Hepatocyte (in vitro differentiated cells): Measurements from ENCODE around the gene ZCCHC24. TPM values are rescaled to one million over a fixed set of nuclear protein-coding genes. Genes with fewer than 3 reads are reported as not detected.

Experiments
- DNase-seq: peaks from one replicate; pipeline ENCODE4 v3.0.0-alpha.2; 2016; ENCODE audit warnings: low spot score
- H2AFZ ChIP-seq: fragments of 200-600 bp; sonication (generic); 2 replicates; pipeline ENCODE4 v1.6.0; 2016; ENCODE audit warnings: antibody characterized with exemption, mild to moderate bottlenecking
- H3K27ac ChIP-seq: fragments of 200-600 bp; sonication (generic); 2 replicates; pipeline ENCODE4 v1.5.1; 2016; ENCODE audit warnings: mild to moderate bottlenecking
- H3K27me3 ChIP-seq: fragments of 200-600 bp; sonication (generic); 2 replicates; pipeline ENCODE4 v1.6.1; 2016
- H3K36me3 ChIP-seq: fragments of 200-600 bp; sonication (generic); replicated peaks from 2 replicates; pipeline ENCODE4 v1.5.1; 2016; ENCODE audit warnings: low read depth; ENCODE audit not compliant: insufficient read depth
- H3K4me1 ChIP-seq: fragments of 200-600 bp; sonication (generic); 2 replicates; pipeline ENCODE4 v1.5.1; 2016; ENCODE audit warnings: mild to moderate bottlenecking, moderate library complexity; ENCODE audit not compliant: insufficient read depth
- H3K4me2 ChIP-seq: fragments of 200-600 bp; sonication (generic); 2 replicates; pipeline ENCODE4 v1.6.0; 2016
- H3K4me3 ChIP-seq: fragments of 200-600 bp; sonication (generic); 2 replicates; pipeline ENCODE4 v1.5.1; 2016; ENCODE audit warnings: mild to moderate bottlenecking
- H3K79me2 ChIP-seq: fragments of 200-600 bp; sonication (generic); 2 replicates; pipeline ENCODE4 v1.6.0; 2017; ENCODE audit warnings: mild to moderate bottlenecking
- H3K9me2 ChIP-seq: fragments of 200-600 bp; sonication (generic); replicated peaks from 2 replicates; pipeline ENCODE4 v1.6.0; 2017; ENCODE audit warnings: mild to moderate bottlenecking; ENCODE audit not compliant: insufficient read depth
- H3K9me3 ChIP-seq: fragments of 200-600 bp; sonication (generic); 2 replicates; pipeline ENCODE4 v1.5.1; 2016; ENCODE audit warnings: low read depth, mild to moderate bottlenecking
- H4K20me1 ChIP-seq: fragments of 200-600 bp; sonication (generic); 2 replicates; pipeline ENCODE4 v1.6.0; 2016; ENCODE audit warnings: mild to moderate bottlenecking; ENCODE audit not compliant: insufficient read depth, poor library complexity, severe bottlenecking
- EZH2 ChIP-seq: fragments of 200-600 bp; sonication (generic); IDR thresholded peaks from 2 replicates; pipeline ENCODE4 v1.6.1; 2016; ENCODE audit warnings: antibody characterized with exemption, mild to moderate bottlenecking, borderline replicate concordance
- EZH2phosphoT487 ChIP-seq: fragments of 200-600 bp; sonication (generic); IDR thresholded peaks from one replicate; pipeline ENCODE4 v1.6.1; 2018; ENCODE audit warnings: antibody characterized with exemption, mild to moderate bottlenecking, low read depth, moderate library complexity; ENCODE audit not compliant: unreplicated experiment, severe bottlenecking
- WGBS: methylation state at CpG from one replicate; pipeline ENCODE4 v1.1.6; 2016; ENCODE audit warnings: low lambda C conversion rate; ENCODE audit errors: missing lambda C conversion rate; 5-methylcytosine and 5-hydroxymethylcytosine counted together
- polyA plus RNA-seq: library from polyadenylated mRNA; unstranded; fragments of >200 nt; fragmentation: Nextera tagmentation; extraction: Ambion mirVana; gene quantifications from 2 replicates; pipeline ENCODE4 v1.2.1, GENCODE V29; 2016
- total RNA-seq: library from RNA; depleted of rRNA; stranded (reverse); fragments of >200 nt; gene quantifications from 2 replicates; pipeline ENCODE4 v1.2.3, GENCODE V29; 2014
- TF ChIP-seq, protein P1 (sequence below): fragments of 200-600 bp; sonication (generic); IDR thresholded peaks from 2 replicates; pipeline ENCODE4 v1.5.1; 2016; ENCODE audit warnings: antibody characterized with exemption, mild to moderate bottlenecking; ENCODE audit not compliant: poor library complexity

The ZCCHC24 gene
- total and polyA plus RNA-seq, 2 experiments from 2014 or later = 20.1 to 20.6 TPM

DNA sequence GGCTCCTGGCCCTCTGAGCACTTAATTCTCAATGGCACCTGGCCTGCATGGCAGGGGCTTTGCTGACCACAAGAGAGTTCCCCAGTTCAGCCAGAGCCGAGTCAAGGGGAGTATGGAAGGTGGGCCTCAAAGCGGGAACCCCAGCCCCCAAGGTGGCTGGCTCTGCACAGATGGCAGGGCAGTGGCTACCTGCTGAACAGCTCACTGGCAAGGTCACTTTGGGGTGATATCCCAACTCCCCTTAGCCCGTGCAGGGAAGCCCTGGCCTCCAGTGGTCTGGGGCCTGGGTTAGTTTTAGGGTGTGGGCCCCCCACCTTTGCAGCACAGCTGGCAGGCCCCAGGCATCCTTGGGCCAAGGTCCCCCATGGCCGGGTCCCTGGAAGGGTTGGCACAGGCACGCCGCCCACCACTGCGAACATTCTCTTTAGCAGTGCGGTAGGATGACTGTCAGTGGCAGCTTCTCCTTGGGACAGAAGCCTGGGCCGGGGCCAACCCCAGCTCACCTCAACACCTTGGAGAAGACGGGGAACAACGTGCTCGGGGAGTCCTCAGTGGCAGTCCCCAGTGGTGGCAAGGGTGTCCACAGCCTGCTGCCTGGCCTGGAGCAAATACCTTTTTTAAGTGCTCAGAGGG lies 61.3 kb downstream of the ZCCHC24 start:
- TF ChIP-seq EZH2phosphoT487 (no peak), EZH2 (no peak)
- TF ChIP-seq, protein P1, sequence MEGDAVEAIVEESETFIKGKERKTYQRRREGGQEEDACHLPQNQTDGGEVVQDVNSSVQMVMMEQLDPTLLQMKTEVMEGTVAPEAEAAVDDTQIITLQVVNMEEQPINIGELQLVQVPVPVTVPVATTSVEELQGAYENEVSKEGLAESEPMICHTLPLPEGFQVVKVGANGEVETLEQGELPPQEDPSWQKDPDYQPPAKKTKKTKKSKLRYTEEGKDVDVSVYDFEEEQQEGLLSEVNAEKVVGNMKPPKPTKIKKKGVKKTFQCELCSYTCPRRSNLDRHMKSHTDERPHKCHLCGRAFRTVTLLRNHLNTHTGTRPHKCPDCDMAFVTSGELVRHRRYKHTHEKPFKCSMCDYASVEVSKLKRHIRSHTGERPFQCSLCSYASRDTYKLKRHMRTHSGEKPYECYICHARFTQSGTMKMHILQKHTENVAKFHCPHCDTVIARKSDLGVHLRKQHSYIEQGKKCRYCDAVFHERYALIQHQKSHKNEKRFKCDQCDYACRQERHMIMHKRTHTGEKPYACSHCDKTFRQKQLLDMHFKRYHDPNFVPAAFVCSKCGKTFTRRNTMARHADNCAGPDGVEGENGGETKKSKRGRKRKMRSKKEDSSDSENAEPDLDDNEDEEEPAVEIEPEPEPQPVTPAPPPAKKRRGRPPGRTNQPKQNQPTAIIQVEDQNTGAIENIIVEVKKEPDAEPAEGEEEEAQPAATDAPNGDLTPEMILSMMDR = no peak
- Histone ChIP-seq H3K36me3 (no peaks in the 10 kb centered on the region), H3K27ac (no peak overlapping the region), H3K79me2 (no peaks in the 10 kb centered on the region), H3K4me1 (peaks cover 26% of the 10 kb centered on the region), H3K9me2 (no peaks in the 10 kb centered on the region), H3K4me2 (no peak overlapping the region), H3K9me3 (no peaks in the 10 kb centered on the region), H4K20me1 (no peaks in the 10 kb centered on the region), H2AFZ (no peak overlapping the region), H3K27me3 (no peaks in the 10 kb centered on the region), H3K4me3 (no peak overlapping the region)
- WGBS = 91% methylated on average over 12 of the region's 12 CpGs
- DNase-seq = no peak

DNA sequence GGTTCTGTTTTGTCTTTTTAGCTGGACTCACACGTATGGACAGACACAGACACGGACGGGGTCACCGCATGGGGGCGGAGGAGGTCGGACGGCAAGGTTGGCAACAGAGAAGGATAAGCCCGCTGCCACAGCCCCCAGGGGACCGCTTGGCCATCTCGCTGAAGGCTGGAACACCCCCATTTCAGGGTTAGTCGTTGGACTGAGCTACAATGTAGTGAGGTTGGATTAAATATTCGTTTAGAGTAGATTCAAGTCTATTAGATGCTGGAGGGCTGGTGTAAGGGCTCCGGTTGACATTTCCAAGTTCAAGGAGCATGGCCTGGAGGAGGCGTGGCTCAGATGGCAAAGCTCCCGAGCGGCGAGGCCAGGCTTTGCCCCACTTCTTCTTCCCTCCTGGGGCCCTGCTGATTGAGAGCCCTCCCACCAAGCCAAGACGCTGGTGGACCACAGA lies 62.9 kb downstream of the ZCCHC24 start:
- H3K9me2 ChIP-seq = no peaks in the 10 kb centered on the region
- H3K4me2 ChIP-seq = no peak overlapping the region
- H3K4me3 ChIP-seq = no peak overlapping the region
- H3K27ac ChIP-seq = peak overlapping the region; percentile 81
- WGBS = 89% methylated on average over 18 of the region's 18 CpGs
- TF ChIP-seq EZH2 (no peak), EZH2phosphoT487 (no peak)
- TF ChIP-seq, protein P1 = no peak
- H3K9me3 ChIP-seq = no peaks in the 10 kb centered on the region
- peaks cover 26% of the 10 kb centered on the region for H3K4me1 ChIP-seq
- no peaks in the 10 kb centered on the region for H4K20me1 ChIP-seq
- H3K36me3 ChIP-seq = no peaks in the 10 kb centered on the region
- H3K27me3 ChIP-seq = no peaks in the 10 kb centered on the region
- no peak for DNase-seq
- no peaks in the 10 kb centered on the region for H3K79me2 ChIP-seq
- no peak overlapping the region for H2AFZ ChIP-seq

DNA sequence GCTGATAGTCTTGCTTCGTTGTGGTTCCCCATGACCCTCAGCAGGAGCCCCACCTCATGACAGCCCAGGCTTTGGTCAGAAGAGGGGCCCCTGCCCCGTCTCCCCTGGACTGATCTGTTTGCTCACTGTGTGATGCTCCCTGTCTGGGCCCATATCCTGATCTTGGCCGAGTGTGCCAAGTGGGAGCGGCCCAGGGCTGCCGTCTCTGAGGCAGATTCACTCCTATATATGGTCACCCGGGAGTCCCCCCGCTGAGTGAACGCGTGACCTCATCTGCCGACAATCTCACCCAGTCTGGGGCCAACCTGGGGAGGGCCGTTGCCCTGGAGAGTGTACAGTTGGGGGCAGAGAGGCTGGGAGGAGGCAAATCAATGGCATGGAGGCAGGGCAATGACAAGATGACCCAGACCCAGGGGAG lies 63.6 kb downstream of the ZCCHC24 start:
- Histone ChIP-seq H3K9me2 (no peaks in the 10 kb centered on the region), H3K9me3 (no peaks in the 10 kb centered on the region), H3K79me2 (no peaks in the 10 kb centered on the region), H3K4me3 (no peak overlapping the region), H3K4me2 (no peak overlapping the region), H2AFZ (no peak overlapping the region), H3K4me1 (peaks cover 26% of the 10 kb centered on the region), H3K27me3 (no peaks in the 10 kb centered on the region), H4K20me1 (no peaks in the 10 kb centered on the region), H3K27ac (peak overlapping the region; percentile 90), H3K36me3 (no peaks in the 10 kb centered on the region)
- TF ChIP-seq, protein P1 = no peak
- TF ChIP-seq EZH2phosphoT487 (no peak), EZH2 (no peak)
- 53% methylated on average over 11 of the region's 11 CpGs for WGBS
- DNase-seq = peak; percentile 67
